NCI-H1930 (cell line): Measurements from ENCODE around the gene RALGAPA2.

Experiments used
- DNase-seq, 2 experiments: peaks; one replicate each; lab custom pipeline; 2025; lab: John Stamatoyannopoulos, UW

Gene RALGAPA2

GRCh38 chr20:20630551-20630950, 81.9 kb downstream of the RALGAPA2 start:
- no peak for DNase-seq

GRCh38 chr20:20629556-20630188, 82.8 kb downstream of the RALGAPA2 start:
- DNase-seq, result no peak

- no peak for DNase-seq
These were observed 84.1 kb downstream of the RALGAPA2 start for GRCh38 chr20:20628314-20628713.

- DNase-seq, result no peak
These were observed 85.0 kb downstream of the RALGAPA2 start for GRCh38 chr20:20627471-20627870.

- DNase-seq, result peak in 1 of 2 experiments; percentile 15
These were observed 87.5 kb downstream of the RALGAPA2 start for GRCh38 chr20:20624914-20625313.

- no peak for DNase-seq
These were observed 91.2 kb downstream of the RALGAPA2 start for GRCh38 chr20:20621195-20621594.

GRCh38 chr20:20614391-20614790, 98.1 kb downstream of the RALGAPA2 start:
- no peak for DNase-seq

- no peak for DNase-seq
These were observed 100.2 kb downstream of the RALGAPA2 start for GRCh38 chr20:20612251-20612650.

- no peak for DNase-seq
These were observed 101.3 kb downstream of the RALGAPA2 start for GRCh38 chr20:20611167-20611566.

GRCh38 chr20:20609522-20609921, 102.9 kb downstream of the RALGAPA2 start:
- DNase-seq, result no peak

- no peak for DNase-seq
These were observed 103.8 kb downstream of the RALGAPA2 start for GRCh38 chr20:20608641-20609040.

- DNase-seq, result no peak
These were observed 104.4 kb downstream of the RALGAPA2 start for GRCh38 chr20:20608041-20608440.

GRCh38 chr20:20606881-20607280, 105.6 kb downstream of the RALGAPA2 start:
- no peak for DNase-seq

GRCh38 chr20:20606050-20606449, 106.4 kb downstream of the RALGAPA2 start:
- DNase-seq, result no peak

GRCh38 chr20:20604907-20605306, 107.5 kb downstream of the RALGAPA2 start:
- no peak for DNase-seq

GRCh38 chr20:20604357-20604756, 108.1 kb downstream of the RALGAPA2 start:
- no peak for DNase-seq

- DNase-seq, result no peak
These were observed 109.0 kb downstream of the RALGAPA2 start for GRCh38 chr20:20603339-20603990.

GRCh38 chr20:20597966-20598365, 114.5 kb downstream of the RALGAPA2 start:
- DNase-seq, result no peak

GRCh38 chr20:20594171-20594530, 118.3 kb downstream of the RALGAPA2 start:
- peak; percentile 34 to 54 for DNase-seq

- peak; percentile 37 to 82 for DNase-seq
These were observed 118.8 kb downstream of the RALGAPA2 start for GRCh38 chr20:20593447-20594170.

GRCh38 chr20:20585146-20585545, 127.3 kb downstream of the RALGAPA2 start:
- no peak for DNase-seq

GRCh38 chr20:20582734-20583133, 129.7 kb downstream of the RALGAPA2 start:
- no peak for DNase-seq

- DNase-seq, result no peak
These were observed 132.3 kb downstream of the RALGAPA2 start for GRCh38 chr20:20580139-20580538.
